IMR-90 (cell line): ENCODE data around the gene PSME3.
"Not testable (repeated sequence)": the region's sequence is repeated elsewhere in the genome, so short reads cannot be mapped to it uniquely, and the experiment has no call there.

Experiments
- CHD1 ChIP-seq: IDR thresholded peaks from 2 replicates; pipeline ENCODE4 v1.6.1; 2012; ENCODE audit warnings: low read depth, low read length, improper control_type of control experiment
- FOS ChIP-seq: fragments of 150-350 bp; IDR thresholded peaks from 2 replicates; pipeline ENCODE4 v1.6.1; 2016; ENCODE audit warnings: low read depth, low read length
- MAFK ChIP-seq: IDR thresholded peaks from 2 replicates; pipeline ENCODE4 v1.6.1; 2012; ENCODE audit warnings: low read depth, low read length, improper control_type of control experiment
- MAZ ChIP-seq: IDR thresholded peaks from 2 replicates; pipeline ENCODE4 v1.6.1; 2012; ENCODE audit warnings: low read depth, mild to moderate bottlenecking, low read length, improper control_type of control experiment, moderate library complexity, borderline replicate concordance
- POLR2A ChIP-seq: IDR thresholded peaks from 2 replicates; pipeline ENCODE4 v1.6.1; 2012; ENCODE audit warnings: mild to moderate bottlenecking, low read depth, low read length
- RAD21 ChIP-seq: IDR thresholded peaks from 2 replicates; pipeline ENCODE4 v1.6.1; 2012; ENCODE audit warnings: low read length, improper control_type of control experiment
- RCOR1 ChIP-seq: IDR thresholded peaks from 2 replicates; pipeline ENCODE4 v1.6.1; 2012; ENCODE audit warnings: mild to moderate bottlenecking, low read length, improper control_type of control experiment; ENCODE audit not compliant: insufficient replicate concordance
- RFX5 ChIP-seq: IDR thresholded peaks from 2 replicates; pipeline ENCODE4 v1.8.0; 2012; ENCODE audit warnings: low read depth, mild to moderate bottlenecking, low read length, moderate library complexity
- SMC3 ChIP-seq: fragments of 150-350 bp; IDR thresholded peaks from 2 replicates; pipeline ENCODE4 v1.6.1; 2016; ENCODE audit warnings: low read depth, mild to moderate bottlenecking, antibody characterized with exemption, low read length, moderate library complexity
- TF ChIP-seq, protein P1 (sequence below): conservative IDR thresholded peaks from 2 replicates; pipeline ENCODE4 v1.5.1; 2012; ENCODE audit warnings: mild to moderate bottlenecking, low read depth, low read length, improper control_type of control experiment
- TF ChIP-seq, protein P2 (sequence below): fragments of 150-350 bp; IDR thresholded peaks from 2 replicates; pipeline ENCODE4 v1.6.1; 2016; ENCODE audit warnings: low read depth, mild to moderate bottlenecking, low read length, moderate library complexity, borderline replicate concordance

DNA sequence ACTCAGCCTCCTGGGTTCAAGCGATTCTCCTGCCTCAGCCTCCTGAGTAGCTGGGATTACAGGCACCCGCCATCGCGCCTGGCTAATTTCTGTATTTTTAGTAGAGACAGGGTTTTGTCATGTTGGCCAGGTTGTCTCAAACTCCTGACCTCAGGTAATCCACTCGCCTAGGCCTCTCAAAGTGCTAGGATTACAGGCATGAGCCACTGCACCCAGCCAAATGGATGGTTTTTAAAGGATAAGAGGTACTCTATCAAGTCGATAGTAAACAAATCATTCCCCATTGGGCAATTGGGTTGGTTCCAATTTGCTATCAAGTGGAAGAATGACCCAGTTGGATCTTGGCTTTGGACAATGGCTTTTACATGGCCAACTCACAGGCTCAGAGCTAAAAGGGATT is 48.5 kb downstream of the PSME3 start:
- TF ChIP-seq, protein P1, sequence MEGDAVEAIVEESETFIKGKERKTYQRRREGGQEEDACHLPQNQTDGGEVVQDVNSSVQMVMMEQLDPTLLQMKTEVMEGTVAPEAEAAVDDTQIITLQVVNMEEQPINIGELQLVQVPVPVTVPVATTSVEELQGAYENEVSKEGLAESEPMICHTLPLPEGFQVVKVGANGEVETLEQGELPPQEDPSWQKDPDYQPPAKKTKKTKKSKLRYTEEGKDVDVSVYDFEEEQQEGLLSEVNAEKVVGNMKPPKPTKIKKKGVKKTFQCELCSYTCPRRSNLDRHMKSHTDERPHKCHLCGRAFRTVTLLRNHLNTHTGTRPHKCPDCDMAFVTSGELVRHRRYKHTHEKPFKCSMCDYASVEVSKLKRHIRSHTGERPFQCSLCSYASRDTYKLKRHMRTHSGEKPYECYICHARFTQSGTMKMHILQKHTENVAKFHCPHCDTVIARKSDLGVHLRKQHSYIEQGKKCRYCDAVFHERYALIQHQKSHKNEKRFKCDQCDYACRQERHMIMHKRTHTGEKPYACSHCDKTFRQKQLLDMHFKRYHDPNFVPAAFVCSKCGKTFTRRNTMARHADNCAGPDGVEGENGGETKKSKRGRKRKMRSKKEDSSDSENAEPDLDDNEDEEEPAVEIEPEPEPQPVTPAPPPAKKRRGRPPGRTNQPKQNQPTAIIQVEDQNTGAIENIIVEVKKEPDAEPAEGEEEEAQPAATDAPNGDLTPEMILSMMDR, result not testable (repeated sequence)
- TF ChIP-seq RFX5, RAD21, MAFK, CHD1, POLR2A, MAZ, FOS, RCOR1, SMC3: not testable (repeated sequence)
- TF ChIP-seq, protein P2, sequence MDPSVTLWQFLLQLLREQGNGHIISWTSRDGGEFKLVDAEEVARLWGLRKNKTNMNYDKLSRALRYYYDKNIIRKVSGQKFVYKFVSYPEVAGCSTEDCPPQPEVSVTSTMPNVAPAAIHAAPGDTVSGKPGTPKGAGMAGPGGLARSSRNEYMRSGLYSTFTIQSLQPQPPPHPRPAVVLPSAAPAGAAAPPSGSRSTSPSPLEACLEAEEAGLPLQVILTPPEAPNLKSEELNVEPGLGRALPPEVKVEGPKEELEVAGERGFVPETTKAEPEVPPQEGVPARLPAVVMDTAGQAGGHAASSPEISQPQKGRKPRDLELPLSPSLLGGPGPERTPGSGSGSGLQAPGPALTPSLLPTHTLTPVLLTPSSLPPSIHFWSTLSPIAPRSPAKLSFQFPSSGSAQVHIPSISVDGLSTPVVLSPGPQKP, result not testable (repeated sequence)
